ENCODE results near the gene ADAMTS5.

The ADAMTS5 gene

DNA sequence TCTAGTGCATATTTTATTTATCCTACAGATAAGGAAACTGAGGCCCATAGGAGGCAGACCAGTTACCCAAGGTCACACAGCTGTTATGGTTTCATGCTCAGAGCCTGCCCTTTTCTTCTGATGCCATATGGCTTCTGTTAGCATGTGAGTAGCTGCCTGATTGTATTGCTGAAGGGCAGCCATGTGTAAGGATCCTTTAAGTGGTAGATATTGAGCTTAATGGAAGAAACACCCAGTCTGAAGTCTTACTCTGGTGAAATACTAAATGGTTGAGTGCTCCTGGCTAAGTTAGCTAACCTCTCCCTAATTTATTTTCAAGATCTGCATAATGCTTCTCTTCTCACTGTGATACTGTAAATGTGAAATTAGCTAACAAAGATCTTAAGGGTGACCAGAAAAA lies 30.9 kb downstream of the ADAMTS5 start:
- Mint-ChIP-seq H3K36me3 (no peaks in the 10 kb centered on the region), H3K4me3 (no peak overlapping the region), H3K27me3 (no peaks in the 10 kb centered on the region), H3K4me1 (no peaks in the 10 kb centered on the region), H3K27ac (no peak overlapping the region), H3K9me3 (no peaks in the 10 kb centered on the region)
- ATAC-seq (ENCODE audit: low read depth) (no peak), DNase-seq (ENCODE audit: low spot score in 2 of 2) (no peak)

DNA sequence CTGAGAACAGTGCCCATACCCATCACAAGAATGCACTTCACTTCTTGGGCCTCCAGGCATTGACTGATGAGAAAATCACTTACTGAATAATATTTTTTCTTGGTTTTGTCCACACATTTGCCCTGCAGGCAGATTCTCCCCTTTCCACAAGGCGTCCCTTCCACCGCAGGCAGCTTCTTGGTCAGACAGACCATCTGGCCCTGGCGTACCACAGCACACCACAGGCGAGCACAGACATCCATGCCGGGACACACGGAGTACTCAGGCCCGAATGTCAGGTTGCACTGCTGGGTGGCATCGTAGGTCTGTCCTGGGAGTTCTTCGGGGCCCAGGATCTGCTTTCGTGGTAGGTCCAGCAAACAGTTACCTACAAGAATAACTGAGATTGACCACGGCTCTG lies 32.5 kb downstream of the ADAMTS5 start:
- H3K27me3 Mint-ChIP-seq: no peaks in the 10 kb centered on the region
- no peak for DNase-seq (ENCODE audit: low spot score in 2 of 2)
- no peaks in the 10 kb centered on the region for H3K9me3 Mint-ChIP-seq
- H3K4me3 Mint-ChIP-seq: no peak overlapping the region
- no peak for ATAC-seq (ENCODE audit: low read depth)
- no peaks in the 10 kb centered on the region for H3K4me1 Mint-ChIP-seq
- H3K27ac Mint-ChIP-seq: no peak overlapping the region
- H3K36me3 Mint-ChIP-seq: no peaks in the 10 kb centered on the region

DNA sequence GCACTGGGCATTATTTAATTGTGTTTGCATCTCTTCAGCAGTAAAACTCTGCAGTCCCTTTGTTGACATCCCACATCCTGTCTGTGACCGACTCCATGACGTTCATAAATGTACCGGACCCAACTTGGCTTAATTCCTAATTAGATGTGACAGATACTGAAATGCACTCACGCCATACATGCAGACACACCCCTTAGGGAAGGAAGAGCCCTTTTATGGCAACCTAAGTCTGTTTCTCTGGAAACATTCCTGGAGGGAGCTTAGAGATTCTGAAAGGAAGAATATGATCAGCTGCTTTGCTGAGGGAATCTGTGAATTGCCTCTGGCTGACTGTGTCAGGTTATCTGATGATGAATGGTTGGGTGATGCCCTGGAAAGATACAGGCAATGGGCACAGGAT lies 33.4 kb downstream of the ADAMTS5 start:
- DNase-seq (ENCODE audit: low spot score in 2 of 2) (no peak), ATAC-seq (ENCODE audit: low read depth) (no peak)
- Mint-ChIP-seq H3K36me3 (no peaks in the 10 kb centered on the region), H3K4me1 (no peaks in the 10 kb centered on the region), H3K4me3 (no peak overlapping the region), H3K27me3 (no peaks in the 10 kb centered on the region), H3K27ac (no peak overlapping the region), H3K9me3 (no peaks in the 10 kb centered on the region)

DNA sequence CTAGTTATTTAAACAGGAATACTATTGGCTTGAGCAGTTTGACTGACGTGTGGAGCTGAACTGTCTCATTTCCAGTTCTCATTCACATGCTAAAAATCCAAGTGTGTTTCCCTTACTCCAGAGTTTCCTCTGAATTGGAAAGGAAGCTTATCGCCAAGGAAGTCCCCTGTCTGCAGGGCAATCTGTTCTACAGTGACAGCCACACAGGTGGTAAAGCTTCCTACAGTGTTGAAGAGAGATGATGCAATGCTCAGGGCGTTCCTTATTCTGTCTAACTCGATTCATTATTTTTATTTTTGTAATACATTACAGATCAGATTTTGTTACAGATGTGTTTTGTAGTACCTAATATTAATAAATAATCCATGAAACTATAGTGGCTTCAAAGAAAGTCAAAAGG lies 41.3 kb downstream of the ADAMTS5 start:
- DNase-seq (ENCODE audit: low spot score in 2 of 2) (no peak), ATAC-seq (ENCODE audit: low read depth) (no peak)
- Mint-ChIP-seq H3K9me3 (no peaks in the 10 kb centered on the region), H3K36me3 (no peaks in the 10 kb centered on the region), H3K27ac (no peak overlapping the region), H3K4me1 (no peaks in the 10 kb centered on the region), H3K27me3 (no peaks in the 10 kb centered on the region), H3K4me3 (no peak overlapping the region)

DNA sequence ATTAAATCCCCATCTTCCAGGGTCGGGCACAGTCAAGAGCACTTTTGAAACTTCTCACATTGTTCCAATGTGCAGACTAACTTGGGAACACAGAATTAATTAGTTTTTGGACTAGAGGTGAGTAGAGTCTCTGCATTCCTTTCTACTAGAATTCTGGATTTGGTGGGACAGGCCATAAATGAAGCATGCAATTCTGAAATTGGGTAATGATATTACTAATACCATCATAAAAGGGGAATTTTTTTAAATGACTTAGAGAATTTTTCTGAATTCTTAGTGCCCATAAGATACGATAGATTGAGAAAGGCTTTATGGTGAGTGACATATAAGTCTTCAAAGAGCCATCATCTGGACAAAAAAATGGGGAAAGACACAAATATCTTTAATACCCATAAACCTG lies 41.8 kb downstream of the ADAMTS5 start:
- Mint-ChIP-seq H3K27me3 (no peaks in the 10 kb centered on the region), H3K9me3 (no peaks in the 10 kb centered on the region), H3K4me3 (no peak overlapping the region), H3K36me3 (no peaks in the 10 kb centered on the region), H3K27ac (no peak overlapping the region), H3K4me1 (no peaks in the 10 kb centered on the region)
- ATAC-seq (ENCODE audit: low read depth) (no peak), DNase-seq (ENCODE audit: low spot score in 2 of 2) (no peak)

DNA sequence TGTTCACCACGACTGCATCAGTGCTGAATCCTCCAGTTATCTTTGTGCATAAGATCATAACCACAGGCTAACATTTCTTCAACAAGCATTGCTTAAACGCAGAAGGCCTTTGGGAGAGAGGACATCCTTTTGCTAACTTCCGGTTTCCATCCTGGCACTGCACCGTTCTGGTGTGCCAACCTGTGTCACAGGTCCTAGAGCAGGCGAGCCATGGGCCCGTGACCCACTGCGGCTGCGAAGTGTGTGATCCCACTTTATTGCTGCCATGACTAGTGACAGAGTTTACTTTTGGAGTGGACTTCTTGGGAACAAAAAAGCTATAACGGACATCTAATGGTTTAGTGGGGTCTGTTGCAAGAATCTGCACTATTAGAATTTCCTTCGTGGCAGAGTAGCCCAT lies 42.9 kb downstream of the ADAMTS5 start:
- Mint-ChIP-seq H3K36me3 (no peaks in the 10 kb centered on the region), H3K4me3 (no peak overlapping the region), H3K27me3 (no peaks in the 10 kb centered on the region), H3K4me1 (no peaks in the 10 kb centered on the region), H3K9me3 (no peaks in the 10 kb centered on the region), H3K27ac (no peak overlapping the region)
- ATAC-seq (ENCODE audit: low read depth) (no peak), DNase-seq (ENCODE audit: low spot score in 2 of 2) (no peak)

DNA sequence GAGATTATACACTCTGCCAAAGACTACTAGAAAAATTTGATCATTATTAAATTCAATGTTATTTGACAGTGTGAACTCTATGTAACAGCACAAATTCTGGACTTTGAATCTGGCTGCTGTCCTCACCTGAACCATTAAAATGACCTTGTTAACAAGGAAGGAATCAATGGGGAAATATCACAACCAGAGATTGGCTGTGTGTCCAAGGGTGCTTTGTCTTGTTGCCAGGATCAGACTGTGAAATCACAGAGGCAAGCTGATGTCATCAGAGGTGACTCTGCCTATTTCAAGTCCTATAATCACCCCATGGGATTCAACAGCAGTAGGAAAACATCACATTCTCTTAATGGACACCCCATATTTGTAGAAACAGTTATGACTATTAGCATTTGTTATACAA lies 46.8 kb downstream of the ADAMTS5 start:
- no peaks in the 10 kb centered on the region for H3K27me3 Mint-ChIP-seq
- no peak overlapping the region for H3K27ac Mint-ChIP-seq
- ATAC-seq (ENCODE audit: low read depth) (no peak), DNase-seq (ENCODE audit: low spot score in 2 of 2) (no peak)
- no peaks in the 10 kb centered on the region for H3K4me1 Mint-ChIP-seq
- H3K9me3 Mint-ChIP-seq: peaks cover 3% of the 10 kb centered on the region
- H3K4me3 Mint-ChIP-seq: no peak overlapping the region
- no peaks in the 10 kb centered on the region for H3K36me3 Mint-ChIP-seq

DNA sequence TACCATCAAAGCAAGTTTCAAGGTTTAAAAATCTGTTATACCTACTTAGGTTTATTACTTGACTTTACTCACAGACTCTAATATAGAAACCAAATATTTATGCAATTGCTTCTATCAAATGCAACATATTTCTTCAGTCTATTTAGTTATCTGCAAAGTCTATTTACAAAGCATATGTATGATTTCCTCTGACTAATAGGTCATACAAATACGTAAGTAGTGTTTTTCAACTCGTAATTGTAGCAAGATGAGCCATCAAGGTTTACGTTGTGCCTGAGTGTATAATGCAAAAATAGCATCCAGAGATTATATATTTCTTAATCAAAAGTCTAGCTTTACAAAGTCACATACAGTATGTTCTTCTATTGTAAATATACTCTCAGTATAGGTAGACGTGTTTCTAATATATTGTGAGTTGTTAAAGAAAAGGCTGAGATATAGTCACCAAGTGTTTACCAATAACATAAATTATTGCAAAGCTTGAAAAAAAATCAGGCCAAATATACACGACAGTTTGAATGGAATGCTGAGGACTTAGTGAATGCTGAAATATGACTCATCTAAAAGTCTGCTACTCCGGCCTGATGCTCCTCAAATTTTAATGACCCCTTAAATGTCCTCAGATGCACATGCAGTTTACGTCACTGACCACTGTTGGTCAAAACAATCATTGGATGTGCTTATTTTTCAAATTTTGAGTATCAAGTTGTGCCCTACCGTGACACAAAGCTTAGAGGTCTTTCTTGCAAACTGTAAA lies 48.4 kb downstream of the ADAMTS5 start:
- no peak for ATAC-seq (ENCODE audit: low read depth)
- Mint-ChIP-seq H3K9me3 (peaks cover 10% of the 10 kb centered on the region), H3K4me1 (no peaks in the 10 kb centered on the region), H3K27me3 (no peaks in the 10 kb centered on the region), H3K4me3 (no peak overlapping the region), H3K36me3 (no peaks in the 10 kb centered on the region), H3K27ac (no peak overlapping the region)
- no peak for DNase-seq (ENCODE audit: low spot score in 2 of 2)

DNA sequence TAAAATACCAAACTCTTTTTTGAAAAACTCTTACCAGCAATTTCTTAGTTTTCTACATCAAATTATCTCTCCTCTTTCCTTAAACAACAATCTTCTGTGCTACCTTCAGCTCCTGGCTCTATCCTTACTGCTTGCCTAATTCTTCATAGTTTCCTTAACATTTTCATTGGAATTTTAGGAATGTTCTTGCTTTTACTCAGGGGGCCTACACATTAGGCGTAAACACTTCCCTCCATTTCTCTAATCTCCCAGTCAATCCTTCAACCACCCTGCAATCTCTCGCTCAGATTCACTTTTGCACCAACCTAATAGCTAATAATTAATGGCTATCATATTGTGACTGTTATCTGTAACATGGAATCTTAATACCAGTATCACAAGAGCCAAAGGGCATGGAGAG lies 50.1 kb downstream of the ADAMTS5 start:
- H3K36me3 Mint-ChIP-seq: no peaks in the 10 kb centered on the region
- DNase-seq (ENCODE audit: low spot score in 2 of 2): no peak
- ATAC-seq (ENCODE audit: low read depth): no peak
- no peak overlapping the region for H3K27ac Mint-ChIP-seq
- H3K27me3 Mint-ChIP-seq: no peaks in the 10 kb centered on the region
- H3K4me3 Mint-ChIP-seq: no peak overlapping the region
- H3K4me1 Mint-ChIP-seq: no peaks in the 10 kb centered on the region
- peaks cover 10% of the 10 kb centered on the region for H3K9me3 Mint-ChIP-seq

DNA sequence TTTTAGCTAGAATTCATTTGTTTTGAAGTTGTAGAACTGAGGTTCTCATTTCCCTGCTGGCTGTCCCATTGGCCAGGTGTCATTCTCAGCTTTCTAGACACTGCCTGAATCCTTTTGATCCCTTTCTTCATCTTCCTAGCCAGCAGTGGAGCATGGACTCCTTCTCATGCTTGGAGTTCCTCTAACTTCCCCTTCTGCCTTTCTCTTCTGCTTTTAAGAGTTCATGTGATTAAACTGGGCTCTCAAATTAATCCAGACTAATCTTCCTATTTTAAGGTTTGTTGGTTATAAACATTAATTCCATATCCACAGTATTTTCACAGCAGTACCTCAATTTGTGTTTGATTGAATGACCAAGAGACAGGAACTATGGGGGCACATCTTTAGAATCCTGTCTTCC lies 52.3 kb downstream of the ADAMTS5 start:
- no peak for DNase-seq (ENCODE audit: low spot score in 2 of 2)
- Mint-ChIP-seq H3K4me1 (no peaks in the 10 kb centered on the region), H3K27me3 (no peaks in the 10 kb centered on the region), H3K27ac (no peak overlapping the region), H3K36me3 (no peaks in the 10 kb centered on the region), H3K9me3 (peaks cover 10% of the 10 kb centered on the region), H3K4me3 (no peak overlapping the region)
- no peak for ATAC-seq (ENCODE audit: low read depth)

DNA sequence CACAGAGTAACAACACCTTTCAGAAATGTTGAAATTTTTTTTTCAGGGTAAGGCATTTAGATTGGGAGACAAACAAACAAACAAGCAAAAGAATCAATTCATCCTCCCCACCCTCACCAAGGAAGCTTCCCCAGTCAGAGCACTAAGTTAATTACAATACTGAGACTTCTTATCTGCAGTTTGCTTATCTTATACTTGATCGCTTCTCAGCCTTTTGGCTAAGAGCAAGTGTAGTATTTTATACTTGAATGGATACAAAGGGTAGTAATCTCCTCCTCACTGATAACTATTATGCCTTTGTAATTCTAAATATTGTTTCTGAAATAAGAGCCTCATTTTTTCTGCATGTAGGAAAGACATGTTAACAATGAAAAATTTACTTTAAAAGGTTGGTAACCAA lies 54.4 kb downstream of the ADAMTS5 start:
- ATAC-seq (ENCODE audit: low read depth) (no peak), DNase-seq (ENCODE audit: low spot score in 2 of 2) (no peak)
- H3K36me3 Mint-ChIP-seq: no peaks in the 10 kb centered on the region
- H3K27ac Mint-ChIP-seq: no peak overlapping the region
- H3K4me1 Mint-ChIP-seq: no peaks in the 10 kb centered on the region
- H3K4me3 Mint-ChIP-seq: no peak overlapping the region
- no peaks in the 10 kb centered on the region for H3K27me3 Mint-ChIP-seq
- H3K9me3 Mint-ChIP-seq: peaks cover 10% of the 10 kb centered on the region

DNA sequence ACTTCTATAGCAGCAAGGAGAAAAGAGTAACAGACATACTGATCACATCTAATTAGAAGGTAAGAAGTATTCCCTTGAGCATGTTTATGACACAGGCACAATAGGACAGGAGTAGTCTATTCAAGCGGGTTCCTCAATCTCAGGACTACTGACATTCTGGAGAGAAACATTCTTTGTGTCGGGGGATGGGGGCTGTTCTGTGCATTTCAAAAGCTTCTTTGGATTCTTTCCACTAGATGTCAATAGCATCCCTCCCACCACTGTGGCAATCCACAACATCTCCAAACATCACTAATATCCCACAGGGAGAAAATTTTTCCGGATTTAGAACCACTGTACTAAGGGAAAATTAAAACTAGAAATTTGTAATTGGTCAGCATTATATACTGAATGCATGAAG lies 56.9 kb downstream of the ADAMTS5 start:
- no peaks in the 10 kb centered on the region for H3K4me1 Mint-ChIP-seq
- ATAC-seq (ENCODE audit: low read depth) (no peak), DNase-seq (ENCODE audit: low spot score in 2 of 2) (no peak)
- no peaks in the 10 kb centered on the region for H3K36me3 Mint-ChIP-seq
- H3K27me3 Mint-ChIP-seq: no peaks in the 10 kb centered on the region
- no peak overlapping the region for H3K4me3 Mint-ChIP-seq
- peaks cover 10% of the 10 kb centered on the region for H3K9me3 Mint-ChIP-seq
- no peak overlapping the region for H3K27ac Mint-ChIP-seq

DNA sequence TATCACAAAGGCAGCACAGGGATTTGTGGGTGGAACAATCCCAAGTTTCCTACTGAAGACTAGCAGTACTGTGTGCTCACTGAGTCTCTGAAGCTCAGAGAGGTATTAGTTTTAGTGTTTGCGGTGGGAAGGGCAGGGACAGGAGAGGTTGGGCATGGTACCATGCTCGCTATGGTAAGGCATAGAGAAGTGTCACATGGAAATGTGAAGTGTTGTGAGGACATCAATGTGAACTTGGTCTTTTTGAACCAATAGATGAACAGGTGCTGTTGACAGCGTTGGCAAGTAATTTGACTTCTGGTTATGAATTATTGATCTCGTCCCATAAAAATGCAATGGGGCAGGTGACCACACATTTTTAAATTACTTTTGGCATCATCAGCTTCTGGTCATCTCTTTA lies 65.9 kb downstream of the ADAMTS5 start:
- H3K27me3 Mint-ChIP-seq: no peaks in the 10 kb centered on the region
- no peak overlapping the region for H3K4me3 Mint-ChIP-seq
- H3K4me1 Mint-ChIP-seq: no peaks in the 10 kb centered on the region
- H3K36me3 Mint-ChIP-seq: no peaks in the 10 kb centered on the region
- peaks cover 4% of the 10 kb centered on the region for H3K9me3 Mint-ChIP-seq
- ATAC-seq (ENCODE audit: low read depth): no peak
- DNase-seq (ENCODE audit: low spot score in 2 of 2): no peak
- H3K27ac Mint-ChIP-seq: no peak overlapping the region

DNA sequence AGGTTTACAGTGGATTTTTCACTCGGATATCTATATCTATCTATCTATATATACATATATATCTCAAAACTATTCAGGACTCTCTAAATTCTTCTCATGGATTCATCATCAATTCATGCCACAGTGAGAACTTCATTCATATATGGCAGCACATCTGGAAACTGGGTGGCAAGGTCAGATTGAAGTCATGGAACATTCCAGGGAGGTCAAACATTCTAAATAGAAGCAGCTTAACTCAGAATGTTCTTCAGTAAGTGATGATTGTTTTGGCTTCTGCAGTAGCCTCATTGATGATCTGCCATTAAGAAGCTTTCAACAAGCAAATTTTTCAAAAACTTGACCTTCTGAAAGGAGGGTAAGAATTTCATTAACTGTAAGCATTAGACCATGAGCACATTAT lies 74.7 kb downstream of the ADAMTS5 start:
- H3K27ac Mint-ChIP-seq: no peak overlapping the region
- ATAC-seq (ENCODE audit: low read depth) (no peak), DNase-seq (ENCODE audit: low spot score in 2 of 2) (no peak)
- H3K4me3 Mint-ChIP-seq: no peak overlapping the region
- no peaks in the 10 kb centered on the region for H3K4me1 Mint-ChIP-seq
- no peaks in the 10 kb centered on the region for H3K36me3 Mint-ChIP-seq
- H3K9me3 Mint-ChIP-seq: peaks cover 2% of the 10 kb centered on the region
- H3K27me3 Mint-ChIP-seq: no peaks in the 10 kb centered on the region

DNA sequence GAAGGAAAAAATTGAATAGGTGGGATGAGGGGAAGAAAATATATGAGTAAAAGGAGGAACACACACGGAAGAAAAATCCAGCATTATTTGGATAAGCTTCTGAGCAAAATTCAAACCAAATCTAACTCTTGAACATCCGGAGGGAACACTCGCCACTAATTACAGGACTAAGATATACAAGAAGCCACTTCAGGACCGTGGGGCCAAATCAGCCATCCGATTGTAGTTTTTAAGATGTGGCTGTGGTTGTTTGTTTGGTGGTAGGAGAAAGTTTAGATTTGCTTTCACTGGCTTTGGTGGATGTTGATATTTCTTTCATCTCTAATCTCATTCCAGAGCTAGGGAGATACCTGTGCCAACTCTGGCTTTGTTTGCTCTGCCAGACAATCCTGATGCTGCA lies 78.0 kb downstream of the ADAMTS5 start:
- no peak overlapping the region for H3K4me3 Mint-ChIP-seq
- no peak overlapping the region for H3K27ac Mint-ChIP-seq
- DNase-seq (ENCODE audit: low spot score in 2 of 2) (no peak), ATAC-seq (ENCODE audit: low read depth) (no peak)
- H3K9me3 Mint-ChIP-seq: peaks cover 5% of the 10 kb centered on the region
- no peaks in the 10 kb centered on the region for H3K36me3 Mint-ChIP-seq
- H3K4me1 Mint-ChIP-seq: no peaks in the 10 kb centered on the region
- no peaks in the 10 kb centered on the region for H3K27me3 Mint-ChIP-seq
